ENCODE measurements around the gene XPC. TPM values are rescaled to one million over a fixed set of nuclear protein-coding genes. Genes with fewer than 3 reads are reported as not detected.
"Not testable (repeated sequence)": the region's sequence is repeated elsewhere in the genome, so short reads cannot be mapped to it uniquely, and the experiment has no call there.

Gene XPC
- total RNA-seq (2014; rRNA removed; shearing (Covaris generic)): 12.9 and 17.7 TPM in 2 replicates

DNA sequence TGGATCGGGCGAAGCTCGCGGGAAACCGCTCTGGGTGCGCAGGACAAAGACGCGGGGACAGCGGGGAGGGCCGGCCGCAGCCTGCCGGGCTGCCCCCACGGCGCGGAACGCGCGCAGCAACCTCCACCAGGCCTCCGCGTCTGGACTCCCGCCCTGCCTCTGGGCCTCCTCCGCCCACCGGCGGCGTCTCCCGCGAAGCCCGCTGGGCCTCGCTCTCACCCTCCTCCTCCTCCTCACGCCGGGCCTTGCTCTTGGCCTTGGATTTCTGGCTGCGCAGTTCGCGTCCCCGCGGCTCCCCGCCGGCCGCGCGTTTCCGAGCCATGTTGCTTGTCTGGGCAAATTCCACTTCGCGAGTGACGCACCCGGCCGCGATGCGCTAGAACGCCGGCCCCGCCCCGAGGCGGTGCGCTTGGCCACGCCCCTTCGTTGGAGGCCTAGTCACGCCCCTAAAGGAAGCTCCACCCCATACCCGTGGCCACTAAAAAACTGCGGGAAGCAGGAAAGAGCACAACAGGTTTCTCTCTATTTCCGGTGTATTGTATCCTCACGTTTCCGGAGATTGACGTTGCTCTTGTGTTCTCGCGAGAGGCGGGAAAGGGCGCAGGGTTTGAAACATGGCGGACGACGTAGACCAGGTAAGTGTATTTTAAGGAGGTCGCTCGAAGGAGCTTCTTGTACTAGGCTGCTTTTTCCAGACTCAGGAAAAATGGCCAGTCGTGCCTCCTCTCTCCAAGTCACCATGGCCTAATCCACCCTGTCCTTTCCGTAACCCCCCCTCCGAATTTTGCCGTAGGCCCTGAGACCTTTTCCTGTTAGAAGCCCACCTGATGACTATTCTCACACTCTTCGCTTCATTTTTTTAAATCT lies at the start of gene XPC, which contains the start of gene LSM3:
TSS of gene XPC (minus strand) at position 355 of the 867 bp plus-strand sequence. CDS start at position 322, 33 bp downstream.
TSS of gene LSM3 (plus strand) at position 571 of the 867 bp plus-strand sequence. CDS start at position 615, 44 bp downstream.
- peak; percentile 96 to 97 for DNase-seq (ENCODE audit: low read depth in 1 of 2, low spot score in 2 of 2)
- peaks cover 30% of the 10 kb centered on the region for H3K36me3 ChIP-seq
- peaks cover 16% of the 10 kb centered on the region for H3K4me1 ChIP-seq (replicated peaks)
- no peaks in the 10 kb centered on the region for H3K9me3 ChIP-seq (replicated peaks)
- no peaks in the 10 kb centered on the region for H3K27me3 ChIP-seq (replicated peaks)
- H3K4me3 ChIP-seq: peak within 1 kb of the TSS; percentile 84
- peak within 1 kb of the TSS; percentile 92 for H3K27ac ChIP-seq

- Histone ChIP-seq H3K4me3 (no peak overlapping the region), H3K27ac (no peak overlapping the region), H3K27me3 (replicated peaks) (no peaks in the 10 kb centered on the region), H3K36me3 (no peaks in the 10 kb centered on the region), H3K9me3 (replicated peaks) (no peaks in the 10 kb centered on the region), H3K4me1 (replicated peaks) (peaks cover 62% of the 10 kb centered on the region)
- DNase-seq (ENCODE audit: low read depth in 1 of 2, low spot score in 2 of 2): no peak
These were observed 49.5 kb upstream of the XPC start for GRCh38 chr3:14227856-14228255.

DNA sequence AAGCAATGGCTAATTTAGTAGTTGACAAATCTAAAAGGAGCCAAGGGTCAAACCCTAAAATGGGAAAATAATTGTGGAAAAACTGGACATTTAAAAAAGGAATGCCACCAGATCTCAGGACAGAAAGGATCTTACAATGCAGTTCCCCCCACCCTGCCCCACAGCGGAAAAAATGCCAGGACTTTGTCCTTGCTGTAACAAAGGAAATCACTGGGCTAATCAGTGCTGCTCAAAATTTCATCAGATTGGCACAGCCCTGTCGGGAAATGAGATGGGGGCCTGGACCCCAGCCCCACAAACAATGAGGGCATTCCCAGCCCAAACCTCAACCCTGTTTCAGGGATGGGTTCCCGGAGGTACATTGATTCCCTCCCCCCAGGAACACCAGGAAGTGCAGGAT lies 48.0 kb upstream of the XPC start:
- not testable (repeated sequence) for H3K27me3 ChIP-seq (replicated peaks); H3K27ac ChIP-seq; H3K4me3 ChIP-seq; H3K36me3 ChIP-seq; DNase-seq (ENCODE audit: low read depth in 1 of 2, low spot score in 2 of 2); H3K9me3 ChIP-seq (replicated peaks)
- H3K4me1 ChIP-seq (replicated peaks): peaks cover 52% of the 10 kb centered on the region

DNA sequence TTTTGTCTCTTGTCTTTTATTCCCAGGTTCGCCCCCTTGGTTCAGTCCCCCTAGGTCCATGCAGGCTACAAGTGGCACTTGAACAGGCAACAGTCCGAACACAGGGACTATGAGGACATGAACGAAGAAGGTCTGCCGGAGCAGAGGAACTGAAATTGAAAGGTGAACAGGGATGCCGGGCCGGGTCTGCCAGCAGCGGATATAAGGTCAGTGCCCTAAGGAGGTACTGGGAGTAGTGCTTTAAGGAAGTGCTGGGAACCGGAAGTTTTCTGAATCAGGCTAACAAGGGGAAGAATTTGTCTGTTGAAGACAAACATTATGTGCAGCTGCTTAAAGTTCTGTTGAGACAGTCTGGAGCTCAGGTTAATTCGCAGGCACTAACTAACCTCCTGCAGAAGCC lies 47.0 kb upstream of the XPC start:
- DNase-seq (ENCODE audit: low read depth in 1 of 2, low spot score in 2 of 2): no peak
- peaks cover 42% of the 10 kb centered on the region for H3K4me1 ChIP-seq (replicated peaks)
- no peaks in the 10 kb centered on the region for H3K36me3 ChIP-seq
- H3K27me3 ChIP-seq (replicated peaks): no peaks in the 10 kb centered on the region
- peaks cover 5% of the 10 kb centered on the region; the same call in 1 of the 2 replicates for H3K9me3 ChIP-seq (replicated peaks)
- H3K27ac ChIP-seq: peak overlapping the region; percentile 86
- no peak overlapping the region for H3K4me3 ChIP-seq

GRCh38 chr3:14224895-14225294 lies 46.5 kb upstream of the XPC start:
- no peaks in the 10 kb centered on the region for H3K27me3 ChIP-seq (replicated peaks)
- no peak overlapping the region for H3K4me3 ChIP-seq
- peak; percentile 73 to 80 for DNase-seq (ENCODE audit: low read depth in 1 of 2, low spot score in 2 of 2)
- H3K36me3 ChIP-seq: no peaks in the 10 kb centered on the region
- peaks cover 5% of the 10 kb centered on the region; the same call in 1 of the 2 replicates for H3K9me3 ChIP-seq (replicated peaks)
- H3K4me1 ChIP-seq (replicated peaks): peaks cover 42% of the 10 kb centered on the region
- peak overlapping the region; percentile 86 for H3K27ac ChIP-seq

DNA sequence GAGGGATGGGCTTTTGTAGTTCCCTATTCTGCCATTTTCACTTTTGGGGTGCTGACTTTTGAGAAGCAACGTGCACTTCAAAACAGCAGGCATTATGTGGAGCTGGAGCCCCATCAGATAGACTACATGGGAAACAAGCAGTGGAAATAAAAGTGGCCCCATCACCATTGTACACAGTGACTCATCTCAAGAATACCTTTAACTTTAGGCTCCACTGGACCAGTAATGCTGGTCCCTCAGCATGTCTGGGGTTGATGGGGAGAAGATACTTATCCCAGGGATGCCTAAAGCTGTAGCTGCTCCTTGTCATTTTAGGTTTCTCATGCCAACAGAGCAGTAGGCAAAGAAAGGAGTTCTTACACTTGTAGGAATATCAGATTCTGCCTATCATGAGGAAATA lies 45.2 kb upstream of the XPC start:
- Histone ChIP-seq H3K36me3 (no peaks in the 10 kb centered on the region), H3K27ac (peak overlapping the region; percentile 86), H3K4me3 (no peak overlapping the region), H3K9me3 (replicated peaks) (peaks cover 5% of the 10 kb centered on the region; the same call in 1 of the 2 replicates), H3K4me1 (replicated peaks) (peaks cover 42% of the 10 kb centered on the region), H3K27me3 (replicated peaks) (no peaks in the 10 kb centered on the region)
- no peak for DNase-seq (ENCODE audit: low read depth in 1 of 2, low spot score in 2 of 2)

GRCh38 chr3:14222900-14223594 lies 44.6 kb upstream of the XPC start:
- no peak overlapping the region for H3K27ac ChIP-seq
- no peak for DNase-seq (ENCODE audit: low read depth in 1 of 2, low spot score in 2 of 2)

GRCh38 chr3:14222457-14222856 lies 44.1 kb upstream of the XPC start:
- Histone ChIP-seq H3K9me3 (replicated peaks) (peaks cover 5% of the 10 kb centered on the region; the same call in 1 of the 2 replicates), H3K27me3 (replicated peaks) (no peaks in the 10 kb centered on the region), H3K27ac (no peak overlapping the region), H3K4me3 (no peak overlapping the region), H3K36me3 (no peaks in the 10 kb centered on the region), H3K4me1 (replicated peaks) (peaks cover 42% of the 10 kb centered on the region)
- no peak for DNase-seq (ENCODE audit: low read depth in 1 of 2, low spot score in 2 of 2)

More at GRCh38 chr3:14222900-14223594, 44.6 kb upstream of the XPC start:
- H3K27me3 ChIP-seq (replicated peaks): no peaks in the 10 kb centered on the region
- H3K36me3 ChIP-seq: no peaks in the 10 kb centered on the region
- H3K4me3 ChIP-seq: no peak overlapping the region
- peaks cover 5% of the 10 kb centered on the region; the same call in 1 of the 2 replicates for H3K9me3 ChIP-seq (replicated peaks)
- peaks cover 42% of the 10 kb centered on the region for H3K4me1 ChIP-seq (replicated peaks)

- Histone ChIP-seq H3K27ac (no peak overlapping the region), H3K9me3 (replicated peaks) (peaks cover 5% of the 10 kb centered on the region; the same call in 1 of the 2 replicates), H3K36me3 (no peaks in the 10 kb centered on the region), H3K4me3 (no peak overlapping the region), H3K4me1 (replicated peaks) (peaks cover 42% of the 10 kb centered on the region), H3K27me3 (replicated peaks) (no peaks in the 10 kb centered on the region)
- DNase-seq (ENCODE audit: low read depth in 1 of 2, low spot score in 2 of 2): no peak
These were observed 43.5 kb upstream of the XPC start for GRCh38 chr3:14221902-14222301.

- Histone ChIP-seq H3K27me3 (replicated peaks) (no peaks in the 10 kb centered on the region), H3K4me1 (replicated peaks) (peaks cover 36% of the 10 kb centered on the region), H3K27ac (no peak overlapping the region), H3K9me3 (replicated peaks) (peaks cover 5% of the 10 kb centered on the region; the same call in 1 of the 2 replicates), H3K36me3 (no peaks in the 10 kb centered on the region), H3K4me3 (no peak overlapping the region)
- no peak for DNase-seq (ENCODE audit: low read depth in 1 of 2, low spot score in 2 of 2)
These were observed 42.5 kb upstream of the XPC start for GRCh38 chr3:14220933-14221332.

GRCh38 chr3:14218355-14218754 lies 40.0 kb upstream of the XPC start:
- H3K4me1 ChIP-seq (replicated peaks): peaks cover 11% of the 10 kb centered on the region
- DNase-seq (ENCODE audit: low read depth in 1 of 2, low spot score in 2 of 2): no peak
- H3K27me3 ChIP-seq (replicated peaks): no peaks in the 10 kb centered on the region
- H3K36me3 ChIP-seq: no peaks in the 10 kb centered on the region
- H3K4me3 ChIP-seq: no peak overlapping the region
- H3K9me3 ChIP-seq (replicated peaks): peaks cover 5% of the 10 kb centered on the region; the same call in 1 of the 2 replicates
- H3K27ac ChIP-seq: no peak overlapping the region

DNA sequence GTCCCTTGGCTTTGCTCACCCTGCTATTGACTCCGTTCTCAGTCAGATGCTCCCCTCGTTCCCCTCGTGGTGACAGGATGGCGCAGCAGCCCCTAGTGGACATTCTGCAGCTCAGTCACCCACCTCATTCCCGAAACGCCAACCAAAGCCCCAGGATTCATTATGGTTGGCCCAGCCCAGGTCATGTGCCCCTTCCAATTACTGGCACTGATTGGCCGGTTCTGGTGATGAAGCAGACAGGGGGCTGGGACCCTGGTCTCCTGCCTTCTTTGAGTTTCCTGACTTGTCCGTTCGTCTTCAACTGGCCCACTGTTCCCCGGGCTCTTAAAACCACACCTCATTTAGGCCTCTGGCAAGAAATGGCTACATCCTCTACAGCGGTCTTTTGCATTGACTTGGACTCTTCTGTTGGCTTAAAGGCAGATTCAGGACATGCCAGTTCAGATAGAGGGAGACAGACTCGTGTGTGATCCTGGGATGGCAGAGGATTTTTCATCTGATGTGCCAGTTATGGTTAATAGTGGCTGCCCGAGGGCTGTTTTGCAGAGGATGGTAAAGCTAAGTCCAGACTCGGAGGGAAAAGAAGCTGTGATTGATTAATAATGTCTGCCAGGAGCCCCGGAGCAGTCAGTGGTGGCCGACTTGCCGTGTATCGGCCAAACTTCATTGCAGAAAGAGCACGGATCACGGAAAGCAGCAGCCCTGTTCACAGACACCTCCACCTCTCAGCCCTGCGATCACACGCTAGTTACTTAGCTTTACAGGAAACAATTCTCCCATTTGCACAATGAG lies 38.1 kb upstream of the XPC start:
- Histone ChIP-seq H3K36me3 (no peaks in the 10 kb centered on the region), H3K9me3 (replicated peaks) (peaks cover under 1% of the 10 kb centered on the region; the same call in 1 of the 2 replicates), H3K4me1 (replicated peaks) (peaks cover 20% of the 10 kb centered on the region), H3K4me3 (no peak overlapping the region), H3K27ac (no peak overlapping the region), H3K27me3 (replicated peaks) (no peaks in the 10 kb centered on the region)
- DNase-seq (ENCODE audit: low read depth in 1 of 2, low spot score in 2 of 2): no peak

GRCh38 chr3:14214764-14215163 lies 36.4 kb upstream of the XPC start:
- Histone ChIP-seq H3K4me1 (replicated peaks) (peaks cover 31% of the 10 kb centered on the region), H3K27me3 (replicated peaks) (no peaks in the 10 kb centered on the region), H3K27ac (no peak overlapping the region), H3K36me3 (no peaks in the 10 kb centered on the region), H3K4me3 (no peak overlapping the region), H3K9me3 (replicated peaks) (no peaks in the 10 kb centered on the region)
- no peak for DNase-seq (ENCODE audit: low read depth in 1 of 2, low spot score in 2 of 2)

All from SJSA1 (cell line).